H9 (cell line): Measurements from ENCODE around the gene FCRL3. TPM values are rescaled to one million over a fixed set of nuclear protein-coding genes. Genes with fewer than 3 reads are reported as not detected.

ENCODE experiments used
- DNase-seq: peaks from one replicate; pipeline ENCODE4 v3.0.0-alpha.2; 2017
- H2AFZ ChIP-seq: one replicate; pipeline ENCODE4 v1.6.1; 2013; ENCODE audit warnings: mild to moderate bottlenecking, low read length, control low read depth, moderate library complexity
- H2AK5ac ChIP-seq: 2 replicates; pipeline ENCODE4 v1.6.1; 2013; ENCODE audit warnings: low read length, control low read depth, mixed read lengths; ENCODE audit not compliant: insufficient read length
- H2BK120ac ChIP-seq: one replicate; pipeline ENCODE4 v1.6.1; 2013; ENCODE audit warnings: low read depth, mild to moderate bottlenecking, low read length, control low read depth, inconsistent platforms; ENCODE audit not compliant: poor library complexity, severe bottlenecking
- H2BK12ac ChIP-seq: 2 replicates; pipeline ENCODE4 v1.6.1; 2013; ENCODE audit warnings: low read length, control low read depth, mixed read lengths, low read depth; ENCODE audit not compliant: insufficient read length
- H2BK15ac ChIP-seq: 2 replicates; pipeline ENCODE4 v1.6.1; 2013; ENCODE audit warnings: low read depth, low read length, control low read depth
- H2BK20ac ChIP-seq: one replicate; pipeline ENCODE4 v1.6.1; 2013; ENCODE audit warnings: low read depth, mild to moderate bottlenecking, low read length, control low read depth, inconsistent platforms; ENCODE audit not compliant: poor library complexity, severe bottlenecking
- H2BK5ac ChIP-seq: 2 replicates; pipeline ENCODE4 v1.6.1; 2013; ENCODE audit warnings: low read length, control low read depth, mixed read lengths; ENCODE audit not compliant: insufficient read length
- H3K14ac ChIP-seq: 2 replicates; pipeline ENCODE4 v1.6.1; 2013; ENCODE audit warnings: low read length, control low read depth; ENCODE audit not compliant: insufficient read depth
- H3K18ac ChIP-seq: 2 replicates; pipeline ENCODE4 v1.6.1; 2013; ENCODE audit warnings: low read depth, mild to moderate bottlenecking, mixed read lengths, low read length, control low read depth; ENCODE audit not compliant: insufficient read length
- H3K23ac ChIP-seq: 2 replicates; pipeline ENCODE4 v1.6.1; 2013; ENCODE audit warnings: low read length, control low read depth, mixed read lengths, low read depth; ENCODE audit not compliant: insufficient read length
- H3K23me2 ChIP-seq: 2 replicates; pipeline ENCODE4 v1.6.1; 2013; ENCODE audit warnings: low read depth, mild to moderate bottlenecking, mixed read lengths, low read length, control low read depth; ENCODE audit not compliant: insufficient read length, poor library complexity, severe bottlenecking
- H3K27ac ChIP-seq: 2 replicates; pipeline ENCODE4 v1.5.1; 2013; ENCODE audit warnings: low read length, control low read depth, mixed read lengths, low read depth; ENCODE audit not compliant: insufficient read length
- H3K27me3 ChIP-seq: 2 replicates; pipeline ENCODE4 v1.6.1; 2013; ENCODE audit warnings: low read length, control low read depth, inconsistent platforms; ENCODE audit not compliant: insufficient read depth
- H3K4ac ChIP-seq: 2 replicates; pipeline ENCODE4 v1.6.1; 2013; ENCODE audit warnings: low read depth, mild to moderate bottlenecking, control low read depth, inconsistent platforms, low read length, moderate library complexity
- H3K4me1 ChIP-seq: 2 replicates; pipeline ENCODE4 v1.6.1; 2013; ENCODE audit warnings: low read length, control low read depth, inconsistent platforms; ENCODE audit not compliant: insufficient read depth
- H3K4me2 ChIP-seq: 2 replicates; pipeline ENCODE4 v1.6.1; 2013; ENCODE audit warnings: low read length, control low read depth, mixed read lengths; ENCODE audit not compliant: insufficient read length, insufficient read depth
- H3K56ac ChIP-seq: 2 replicates; pipeline ENCODE4 v1.6.1; 2013; ENCODE audit warnings: low read depth, mild to moderate bottlenecking, mixed read lengths, low read length, control low read depth; ENCODE audit not compliant: insufficient read length
- H3K79me1 ChIP-seq: 2 replicates; pipeline ENCODE4 v1.6.1; 2013; ENCODE audit warnings: low read depth, mild to moderate bottlenecking, moderate library complexity, low read length, control low read depth, inconsistent platforms; ENCODE audit not compliant: insufficient read depth, poor library complexity, severe bottlenecking
- H3K79me2 ChIP-seq: 2 replicates; pipeline ENCODE4 v1.6.1; 2013; ENCODE audit warnings: low read length, control low read depth, inconsistent platforms; ENCODE audit not compliant: insufficient read depth
- H3K9ac ChIP-seq: 2 replicates; pipeline ENCODE4 v1.6.1; 2013; ENCODE audit warnings: low read length, control low read depth, mixed read lengths; ENCODE audit not compliant: insufficient read length; ENCODE audit errors: extremely low read depth
- H3K9me3 ChIP-seq: one replicate; pipeline ENCODE4 v1.6.1; 2013; ENCODE audit warnings: low read depth, low read length, inconsistent platforms; ENCODE audit not compliant: control insufficient read depth
- H3T11ph ChIP-seq: one replicate; pipeline ENCODE4 v1.6.1; 2013; ENCODE audit warnings: mild to moderate bottlenecking, low read length, control low read depth, inconsistent platforms
- H4K20me1 ChIP-seq: one replicate; pipeline ENCODE4 v1.6.1; 2013; ENCODE audit not compliant: control insufficient read depth, insufficient read length, insufficient read depth
- H4K5ac ChIP-seq: 2 replicates; pipeline ENCODE4 v1.6.1; 2013; ENCODE audit warnings: low read depth, mild to moderate bottlenecking, mixed read lengths, low read length, control low read depth; ENCODE audit not compliant: insufficient read length
- H4K8ac ChIP-seq: replicated peaks from 2 replicates; pipeline ENCODE4 v1.6.1; 2013; ENCODE audit warnings: low read length, control low read depth, mixed read lengths, low read depth; ENCODE audit not compliant: insufficient read length
- H4K91ac ChIP-seq: 2 replicates; pipeline ENCODE4 v1.6.1; 2013; ENCODE audit warnings: low read depth, mild to moderate bottlenecking, moderate library complexity, mixed read lengths, low read length, control low read depth; ENCODE audit not compliant: insufficient read length
- H3K27ac Mint-ChIP-seq, 3 experiments: 2 replicates in 2 of 3; 3 replicates in 1 of 3; pipeline ENCODE4 v1.8.0; 2020 to 2021; ENCODE audit warnings: mixed read lengths in 3 of 3, mild to moderate bottlenecking in 1 of 3, moderate library complexity in 1 of 3
- H3K27me3 Mint-ChIP-seq: 2 replicates; pipeline ENCODE4 v1.8.0; 2021; ENCODE audit warnings: low read depth, mild to moderate bottlenecking, moderate library complexity, mixed read lengths
- H3K36me3 Mint-ChIP-seq, 3 experiments: 2 replicates in 2 of 3; 3 replicates in 1 of 3; pipeline ENCODE4 v1.8.0; 2020 to 2021; ENCODE audit warnings: low read depth in 3 of 3, mixed read lengths in 3 of 3; ENCODE audit not compliant: insufficient read depth in 1 of 3
- H3K4me1 Mint-ChIP-seq, 2 experiments: 2 replicates each; pipeline ENCODE4 v1.8.0; 2020; ENCODE audit warnings: mixed read lengths in 2 of 2
- H3K4me3 Mint-ChIP-seq, 2 experiments: 2 replicates in 1 of 2; 3 replicates in 1 of 2; pipeline ENCODE4 v1.8.0; 2020 to 2021; ENCODE audit warnings: mild to moderate bottlenecking in 2 of 2, mixed read lengths in 2 of 2, moderate library complexity in 1 of 2
- H3K9me3 Mint-ChIP-seq, 2 experiments: 2 replicates in 1 of 2; 3 replicates in 1 of 2; pipeline ENCODE4 v1.8.0; 2020; ENCODE audit warnings: mild to moderate bottlenecking in 2 of 2, mixed read lengths in 2 of 2, moderate library complexity in 1 of 2
- WGBS: extraction: QIAGEN DNeasy Blood & Tissue Kit; methylation state at CpG from one replicate; pipeline ENCODE4 v1.1.7; 2013; ENCODE audit warnings: missing lambda C conversion rate, low lambda C conversion rate, mixed read lengths; ENCODE audit not compliant: insufficient read length; ENCODE audit errors: extremely low coverage; 5-methylcytosine and 5-hydroxymethylcytosine counted together
- total RNA-seq: library from RNA; stranded (reverse); gene quantifications from 2 replicates; pipeline ENCODE4 v1.2.1, GENCODE V29; 2021
- TF ChIP-seq, protein P1 (sequence below): fragments of 200-600 bp; sonication (generic); conservative IDR thresholded peaks from 3 replicates; pipeline ENCODE4 v1.8.0; 2021; ENCODE audit warnings: antibody characterized with exemption, mild to moderate bottlenecking

The FCRL3 gene
- total RNA-seq, 1 experiment from 2014 or later, result not detected

DNA sequence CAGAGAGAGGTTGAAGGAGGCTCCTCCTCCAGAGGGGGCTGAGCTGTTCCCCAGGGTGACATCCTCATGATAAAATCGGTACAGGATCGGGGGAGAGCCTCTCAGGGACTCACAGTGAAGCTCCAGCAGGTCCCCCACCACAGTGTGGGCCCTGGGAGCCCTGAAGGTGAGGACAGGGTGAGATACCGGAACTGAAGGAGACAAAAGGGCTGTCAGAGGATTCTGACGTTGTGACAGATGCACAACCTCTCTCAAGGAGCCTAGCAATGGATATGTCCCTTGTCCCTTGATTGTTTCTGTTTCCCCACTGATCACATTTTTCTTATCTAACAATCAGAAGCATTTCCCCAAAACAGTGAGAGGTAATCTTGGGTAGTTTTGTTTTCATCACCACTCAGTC lies 5.2 kb downstream of the FCRL3 start:
- H3K4me1 Mint-ChIP-seq, result peaks cover 7 to 19% of the 10 kb centered on the region in 2 experiments
- H2AFZ ChIP-seq, result no peak overlapping the region
- TF ChIP-seq, protein P1, sequence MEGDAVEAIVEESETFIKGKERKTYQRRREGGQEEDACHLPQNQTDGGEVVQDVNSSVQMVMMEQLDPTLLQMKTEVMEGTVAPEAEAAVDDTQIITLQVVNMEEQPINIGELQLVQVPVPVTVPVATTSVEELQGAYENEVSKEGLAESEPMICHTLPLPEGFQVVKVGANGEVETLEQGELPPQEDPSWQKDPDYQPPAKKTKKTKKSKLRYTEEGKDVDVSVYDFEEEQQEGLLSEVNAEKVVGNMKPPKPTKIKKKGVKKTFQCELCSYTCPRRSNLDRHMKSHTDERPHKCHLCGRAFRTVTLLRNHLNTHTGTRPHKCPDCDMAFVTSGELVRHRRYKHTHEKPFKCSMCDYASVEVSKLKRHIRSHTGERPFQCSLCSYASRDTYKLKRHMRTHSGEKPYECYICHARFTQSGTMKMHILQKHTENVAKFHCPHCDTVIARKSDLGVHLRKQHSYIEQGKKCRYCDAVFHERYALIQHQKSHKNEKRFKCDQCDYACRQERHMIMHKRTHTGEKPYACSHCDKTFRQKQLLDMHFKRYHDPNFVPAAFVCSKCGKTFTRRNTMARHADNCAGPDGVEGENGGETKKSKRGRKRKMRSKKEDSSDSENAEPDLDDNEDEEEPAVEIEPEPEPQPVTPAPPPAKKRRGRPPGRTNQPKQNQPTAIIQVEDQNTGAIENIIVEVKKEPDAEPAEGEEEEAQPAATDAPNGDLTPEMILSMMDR, result no peak
- H3T11ph ChIP-seq, result no peak overlapping the region
- H3K27me3 ChIP-seq, result no peaks in the 10 kb centered on the region
- no peaks in the 10 kb centered on the region for H3K9me3 Mint-ChIP-seq
- no peak overlapping the region for H4K8ac ChIP-seq
- DNase-seq, result no peak
- no peak overlapping the region for H3K4ac ChIP-seq
- no CpG with 5 or more reads among the region's 4 CpGs for WGBS
- H3K27ac Mint-ChIP-seq, result peak overlapping the region in 1 of 3 experiments; percentile 70; a peak in 2 of 7 replicates
- H3K79me2 ChIP-seq, result no peaks in the 10 kb centered on the region
- no peak overlapping the region for H2BK120ac ChIP-seq
- no peak overlapping the region for H3K56ac ChIP-seq
- H3K9ac ChIP-seq, result no peak overlapping the region
- H3K27me3 Mint-ChIP-seq, result no peaks in the 10 kb centered on the region; the same call in 1 of the 2 replicates
- H3K36me3 Mint-ChIP-seq, result no peaks in the 10 kb centered on the region
- H3K27ac ChIP-seq, result no peak overlapping the region
- H3K4me2 ChIP-seq, result no peak overlapping the region
- H3K79me1 ChIP-seq, result no peaks in the 10 kb centered on the region
- no peak overlapping the region for H4K91ac ChIP-seq
- H2BK20ac ChIP-seq, result no peak overlapping the region
- H4K5ac ChIP-seq, result no peak overlapping the region
- H3K18ac ChIP-seq, result no peak overlapping the region
- no peaks in the 10 kb centered on the region for H3K4me1 ChIP-seq
- H2AK5ac ChIP-seq, result no peak overlapping the region
- H3K14ac ChIP-seq, result no peak overlapping the region
- no peak overlapping the region for H3K4me3 Mint-ChIP-seq
- H4K20me1 ChIP-seq, result no peaks in the 10 kb centered on the region
- H3K23ac ChIP-seq, result no peak overlapping the region
- H2BK15ac ChIP-seq, result no peak overlapping the region
- no peaks in the 10 kb centered on the region for H3K23me2 ChIP-seq
- H2BK12ac ChIP-seq, result no peak overlapping the region
- no peak overlapping the region for H2BK5ac ChIP-seq
- H3K9me3 ChIP-seq, result no peaks in the 10 kb centered on the region
